Neural progenitor cell (in vitro differentiated cells): ENCODE results near the gene TUBGCP3. TPM values are rescaled to one million over a fixed set of nuclear protein-coding genes. Genes with fewer than 3 reads are reported as not detected.

Experiments used
- DNase-seq: peaks from one replicate; pipeline ENCODE4 v3.0.0-alpha.2; 2016; ENCODE audit warnings: low spot score
- H2AFZ ChIP-seq: fragments of 200-600 bp; sonication (generic); replicated peaks from 2 replicates; pipeline ENCODE4 v1.6.1; 2016; ENCODE audit warnings: antibody characterized with exemption
- H3F3A ChIP-seq: fragments of 200-600 bp; sonication (generic); 2 replicates; pipeline ENCODE4 v1.6.1; 2016; ENCODE audit warnings: antibody characterized with exemption, low read depth
- H3K27ac ChIP-seq: fragments of 200-600 bp; sonication (generic); 2 replicates; pipeline ENCODE4 v1.5.1; 2016; ENCODE audit warnings: mild to moderate bottlenecking
- H3K27me3 ChIP-seq: fragments of 200-600 bp; sonication (generic); 2 replicates; pipeline ENCODE4 v1.6.1; 2016; ENCODE audit warnings: mild to moderate bottlenecking, moderate library complexity
- H3K36me3 ChIP-seq: fragments of 200-600 bp; sonication (generic); 2 replicates; pipeline ENCODE4 v1.5.1; 2016
- H3K4me1 ChIP-seq: fragments of 200-600 bp; sonication (generic); 2 replicates; pipeline ENCODE4 v1.6.1; 2016; ENCODE audit warnings: mixed run types
- H3K4me2 ChIP-seq: fragments of 200-600 bp; sonication (generic); 2 replicates; pipeline ENCODE4 v1.6.1; 2016
- H3K4me3 ChIP-seq: fragments of 200-600 bp; sonication (generic); 2 replicates; pipeline ENCODE4 v1.5.1; 2016
- H3K79me2 ChIP-seq: fragments of 200-600 bp; sonication (generic); 2 replicates; pipeline ENCODE4 v1.6.1; 2016; ENCODE audit warnings: low read depth
- H3K9ac ChIP-seq: fragments of 200-600 bp; sonication (generic); 2 replicates; pipeline ENCODE4 v1.6.1; 2016
- H3K9me3 ChIP-seq: fragments of 200-600 bp; sonication (generic); 2 replicates; pipeline ENCODE4 v1.5.1; 2016; ENCODE audit warnings: low read depth
- H4K20me1 ChIP-seq: fragments of 200-600 bp; sonication (generic); 2 replicates; pipeline ENCODE4 v1.6.1; 2016; ENCODE audit warnings: low read depth
- H3K27ac Mint-ChIP-seq: 3 replicates; pipeline ENCODE4 v1.8.0; 2021; ENCODE audit warnings: mixed read lengths
- H3K27me3 Mint-ChIP-seq: 2 replicates; pipeline ENCODE4 v1.8.0; 2022; ENCODE audit warnings: low read depth, mild to moderate bottlenecking, inconsistent platforms, moderate library complexity, mixed read lengths; ENCODE audit not compliant: insufficient read depth
- H3K36me3 Mint-ChIP-seq: 3 replicates; pipeline ENCODE4 v1.8.0; 2021; ENCODE audit warnings: mixed read lengths
- H3K4me1 Mint-ChIP-seq: 3 replicates; pipeline ENCODE4 v1.8.0; 2021; ENCODE audit warnings: mixed read lengths
- H3K4me3 Mint-ChIP-seq: 3 replicates; pipeline ENCODE4 v1.8.0; 2021; ENCODE audit warnings: mild to moderate bottlenecking, moderate library complexity, mixed read lengths
- H3K9me3 Mint-ChIP-seq: 3 replicates; pipeline ENCODE4 v1.8.0; 2020; ENCODE audit warnings: mixed read lengths
- CTCF ChIP-seq: fragments of 200-600 bp; sonication (generic); IDR thresholded peaks from 2 replicates; pipeline ENCODE4 v1.5.1; 2017; ENCODE audit warnings: antibody characterized with exemption, mild to moderate bottlenecking
- EZH2 ChIP-seq: fragments of 200-600 bp; sonication (generic); IDR thresholded peaks from 2 replicates; pipeline ENCODE4 v1.6.1; 2017; ENCODE audit warnings: antibody characterized with exemption, mild to moderate bottlenecking, moderate library complexity
- EZH2phosphoT487 ChIP-seq: fragments of 200-600 bp; sonication (generic); IDR thresholded peaks from 2 replicates; pipeline ENCODE4 v1.6.1; 2017; ENCODE audit warnings: antibody characterized with exemption
- total RNA-seq: library from RNA; depleted of rRNA; stranded (reverse); fragments of >200 nt; gene quantifications from 2 replicates; pipeline ENCODE4 v1.2.3, GENCODE V29; 2015; ENCODE audit warnings: low replicate concordance

TUBGCP3 gene
- total RNA-seq, 1 donor from 2014 or later = 33.6 TPM

- peaks cover 21% of the 10 kb centered on the region for H4K20me1 ChIP-seq
- Mint-ChIP-seq H3K4me3 (no peak overlapping the region), H3K4me1 (peaks cover 6% of the 10 kb centered on the region), H3K36me3 (peaks cover 41% of the 10 kb centered on the region), H3K27ac (no peak overlapping the region), H3K9me3 (no peaks in the 10 kb centered on the region), H3K27me3 (no peaks in the 10 kb centered on the region)
- no peak for TF ChIP-seq EZH2phosphoT487
- TF ChIP-seq CTCF = no peak
- no peak for TF ChIP-seq EZH2
- no peak overlapping the region for H3K4me2 ChIP-seq
- no peaks in the 10 kb centered on the region for H3K9me3 ChIP-seq
- H2AFZ ChIP-seq = no peak overlapping the region
- no peaks in the 10 kb centered on the region for H3K4me1 ChIP-seq
- no peak overlapping the region for H3K9ac ChIP-seq
- no peaks in the 10 kb centered on the region for H3K27me3 ChIP-seq
- no peak overlapping the region for H3K4me3 ChIP-seq
- H3K27ac ChIP-seq = no peak overlapping the region
- H3K36me3 ChIP-seq = peaks cover 9% of the 10 kb centered on the region
- peaks cover 68% of the 10 kb centered on the region for H3K79me2 ChIP-seq
- no peaks in the 10 kb centered on the region for H3F3A ChIP-seq
- no peak for DNase-seq
These were observed 20.6 kb downstream of the TUBGCP3 start for GRCh38 chr13:112567161-112567862.

GRCh38 chr13:112562786-112563383 is 25.1 kb downstream of the TUBGCP3 start:
- Mint-ChIP-seq H3K36me3 (peaks cover 46% of the 10 kb centered on the region), H3K4me1 (no peaks in the 10 kb centered on the region), H3K4me3 (no peak overlapping the region), H3K9me3 (no peaks in the 10 kb centered on the region), H3K27me3 (no peaks in the 10 kb centered on the region), H3K27ac (no peak overlapping the region)
- H4K20me1 ChIP-seq = no peaks in the 10 kb centered on the region
- H3F3A ChIP-seq = no peaks in the 10 kb centered on the region
- no peaks in the 10 kb centered on the region for H3K27me3 ChIP-seq
- no peak overlapping the region for H2AFZ ChIP-seq
- H3K9me3 ChIP-seq = no peaks in the 10 kb centered on the region
- no peak overlapping the region for H3K9ac ChIP-seq
- H3K4me1 ChIP-seq = no peaks in the 10 kb centered on the region
- TF ChIP-seq EZH2phosphoT487 = no peak
- no peak for TF ChIP-seq EZH2
- no peak for TF ChIP-seq CTCF
- no peak overlapping the region for H3K4me2 ChIP-seq
- H3K36me3 ChIP-seq = peaks cover 9% of the 10 kb centered on the region
- H3K79me2 ChIP-seq = peaks cover 30% of the 10 kb centered on the region
- DNase-seq = no peak
- H3K4me3 ChIP-seq = no peak overlapping the region
- no peak overlapping the region for H3K27ac ChIP-seq

GRCh38 chr13:112562254-112562653 is 25.7 kb downstream of the TUBGCP3 start:
- H3K27me3 ChIP-seq = no peaks in the 10 kb centered on the region
- no peak overlapping the region for H3K27ac ChIP-seq
- Mint-ChIP-seq H3K36me3 (peaks cover 45% of the 10 kb centered on the region), H3K27me3 (no peaks in the 10 kb centered on the region), H3K4me3 (no peak overlapping the region), H3K9me3 (no peaks in the 10 kb centered on the region), H3K27ac (no peak overlapping the region), H3K4me1 (no peaks in the 10 kb centered on the region)
- H3K4me3 ChIP-seq = no peak overlapping the region
- TF ChIP-seq EZH2 = no peak
- no peak for TF ChIP-seq CTCF
- H3K4me1 ChIP-seq = no peaks in the 10 kb centered on the region
- no peak overlapping the region for H3K9ac ChIP-seq
- no peak overlapping the region for H3K4me2 ChIP-seq
- peaks cover 9% of the 10 kb centered on the region for H3K36me3 ChIP-seq
- DNase-seq = no peak
- no peak overlapping the region for H2AFZ ChIP-seq
- H3K79me2 ChIP-seq = peaks cover 30% of the 10 kb centered on the region
- H4K20me1 ChIP-seq = no peaks in the 10 kb centered on the region
- no peaks in the 10 kb centered on the region for H3K9me3 ChIP-seq
- H3F3A ChIP-seq = no peaks in the 10 kb centered on the region
